SK-N-SH (cell line): ENCODE measurements around the gene UBAC2. TPM values are rescaled to one million over a fixed set of nuclear protein-coding genes. Genes with fewer than 3 reads are reported as not detected.

ENCODE experiments used
- CTCF ChIA-PET: fragments of 300-600, 350-600 bp; formaldehyde crosslinking; extraction: SDS; loops from one replicate; lab custom pipeline; 2021; lab: Yijun Ruan, JAX
- POLR2A ChIA-PET: fragments of 350-600 bp; sonication (Branson Sonifier 250); formaldehyde crosslinking; extraction: SDS; loops from one replicate; lab custom pipeline; 2020; ENCODE audit warnings: antibody characterized with exemption, inconsistent platforms; lab: Yijun Ruan, JAX
- DNase-seq: peaks from one replicate; pipeline ENCODE4 v3.0.0; 2012
- H2AFZ ChIP-seq: fragments of 200-600 bp; sonication (generic); 2 replicates; pipeline ENCODE4 v1.8.1; 2016; ENCODE audit warnings: antibody characterized with exemption, mild to moderate bottlenecking, low read depth
- H3F3A ChIP-seq: fragments of 200-600 bp; sonication (generic); replicated peaks from 2 replicates; pipeline ENCODE3; 2016; ENCODE audit warnings: antibody characterized with exemption, mild to moderate bottlenecking; ENCODE audit not compliant: insufficient read depth
- H3K27ac ChIP-seq, 2 experiments: fragments of 200-500 bp in 1 of 2; fragments of 200-600 bp in 1 of 2; sonication (Bioruptor generic) in 1 of 2; sonication (generic), shearing (Covaris generic) in 1 of 2; 2 replicates each; pipeline versions ENCODE4 v1.5.1 to v1.6.1; 2014 to 2016; ENCODE audit warnings: low read depth in 2 of 2, inconsistent platforms in 1 of 2, low read length in 1 of 2, mild to moderate bottlenecking in 1 of 2, mixed read lengths in 1 of 2
- H3K27me3 ChIP-seq: fragments of 200-600 bp; sonication (generic), shearing (Covaris generic); 2 replicates; pipeline ENCODE4 v1.6.1; 2016; ENCODE audit warnings: mixed run types; ENCODE audit not compliant: insufficient read depth
- H3K36me3 ChIP-seq, 2 experiments: fragments of 200-500 bp in 1 of 2; fragments of 200-600 bp in 1 of 2; sonication (Bioruptor generic) in 1 of 2; sonication (generic) in 1 of 2; replicated peaks in 1 of 2; 2 replicates each; pipeline versions ENCODE3 to v1.5.1; 2014 to 2016; ENCODE audit warnings: low read length in 1 of 2, mild to moderate bottlenecking in 1 of 2; ENCODE audit not compliant: insufficient read depth in 2 of 2, control insufficient read depth in 1 of 2
- H3K4me1 ChIP-seq, 2 experiments: fragments of 200-500 bp in 1 of 2; fragments of 200-600 bp in 1 of 2; sonication (Bioruptor generic) in 1 of 2; sonication (generic), shearing (Covaris generic) in 1 of 2; 2 replicates each; pipeline versions ENCODE4 v1.5.1 to v1.6.1; 2014 to 2016; ENCODE audit warnings: low read depth in 1 of 2, low read length in 1 of 2, mixed run types in 1 of 2; ENCODE audit not compliant: insufficient read depth in 2 of 2, control insufficient read depth in 1 of 2
- H3K4me2 ChIP-seq: fragments of 200-600 bp; sonication (generic), shearing (Covaris generic); 2 replicates; pipeline ENCODE4 v1.6.1; 2017; ENCODE audit warnings: mixed run types
- H3K4me3 ChIP-seq, 2 experiments: fragments of 200-500 bp in 1 of 2; fragments of 200-600 bp in 1 of 2; sonication (Bioruptor generic) in 1 of 2; sonication (generic), shearing (Covaris generic) in 1 of 2; 2 replicates each; pipeline versions ENCODE4 v1.5.1 to v1.8.1; 2014 to 2016; ENCODE audit warnings: low read depth in 2 of 2, inconsistent platforms in 1 of 2, low read length in 1 of 2, mild to moderate bottlenecking in 1 of 2, mixed read lengths in 1 of 2, moderate library complexity in 1 of 2
- H3K79me2 ChIP-seq: fragments of 200-600 bp; sonication (generic); 2 replicates; pipeline ENCODE4 v1.8.1; 2017; ENCODE audit warnings: mild to moderate bottlenecking; ENCODE audit not compliant: insufficient read depth
- H3K9ac ChIP-seq: fragments of 200-600 bp; sonication (generic); 2 replicates; pipeline ENCODE4 v1.6.1; 2017; ENCODE audit warnings: mixed run types
- H3K9me2 ChIP-seq: fragments of 200-600 bp; sonication (generic); 2 replicates; pipeline ENCODE4 v1.6.1; 2017; ENCODE audit warnings: mixed run types
- H3K9me3 ChIP-seq: fragments of 200-600 bp; sonication (generic); 2 replicates; pipeline ENCODE4 v1.6.1; 2017; ENCODE audit warnings: mixed run types, mild to moderate bottlenecking, moderate library complexity
- H4K20me1 ChIP-seq: fragments of 200-600 bp; sonication (generic); 2 replicates; pipeline ENCODE4 v1.6.1; 2017; ENCODE audit warnings: mild to moderate bottlenecking, mixed run types; ENCODE audit not compliant: insufficient read depth
- CHD2 ChIP-seq: fragments of 150-350 bp; IDR thresholded peaks from 2 replicates; pipeline ENCODE4 v1.6.1; 2018; ENCODE audit warnings: low read length; ENCODE audit not compliant: partially characterized antibody
- CTCF ChIP-seq: fragments of 200-600 bp; sonication (generic); IDR thresholded peaks from 2 replicates; pipeline ENCODE4 v1.6.1; 2017; ENCODE audit warnings: antibody characterized with exemption, mild to moderate bottlenecking, moderate library complexity
- EP300 ChIP-seq, 2 experiments: IDR thresholded peaks; 2 replicates each; pipeline versions ENCODE4 v1.4.0 to v1.6.1; 2012; ENCODE audit warnings: borderline replicate concordance in 1 of 2, low read depth in 1 of 2, low read length in 1 of 2
- EZH2phosphoT487 ChIP-seq: fragments of 200-600 bp; sonication (generic); IDR thresholded peaks from 2 replicates; pipeline ENCODE4 v1.6.1; 2017; ENCODE audit warnings: low read depth, mixed run types, mild to moderate bottlenecking, antibody characterized with exemption, moderate library complexity, borderline replicate concordance
- FOXM1 ChIP-seq: IDR thresholded peaks from 2 replicates; pipeline ENCODE4 v1.4.0; 2012; ENCODE audit warnings: low read depth, mild to moderate bottlenecking
- GABPA ChIP-seq: IDR thresholded peaks from 2 replicates; pipeline ENCODE4 v1.4.0; 2012; ENCODE audit warnings: low read depth, mild to moderate bottlenecking
- GATA2 ChIP-seq: sonication (generic); formaldehyde crosslinking; IDR thresholded peaks from 2 replicates; pipeline ENCODE4 v1.5.0; 2020; ENCODE audit warnings: mild to moderate bottlenecking, missing genetic modification reagents
- IRF3 ChIP-seq: fragments of 150-350 bp; IDR thresholded peaks from 2 replicates; pipeline ENCODE4 v1.6.1; 2016; ENCODE audit warnings: mild to moderate bottlenecking, low read depth, low read length
- JUND ChIP-seq: IDR thresholded peaks from 2 replicates; pipeline ENCODE4 v1.4.0; 2012
- MAX ChIP-seq: IDR thresholded peaks from 2 replicates; pipeline ENCODE4 v1.4.0; 2012; ENCODE audit warnings: low read depth
- MXI1 ChIP-seq: IDR thresholded peaks from 2 replicates; pipeline ENCODE4 v1.6.1; 2012; ENCODE audit warnings: mild to moderate bottlenecking, low read depth, low read length, improper control_type of control experiment
- NFIC ChIP-seq: IDR thresholded peaks from 2 replicates; pipeline ENCODE4 v1.4.0; 2012; ENCODE audit warnings: borderline replicate concordance
- NRF1 ChIP-seq: IDR thresholded peaks from 2 replicates; pipeline ENCODE4 v1.6.1; 2012; ENCODE audit warnings: low read depth, mild to moderate bottlenecking, low read length
- PBX3 ChIP-seq: IDR thresholded peaks from 2 replicates; pipeline ENCODE4; 2012
- RCOR1 ChIP-seq: fragments of 150-350 bp; IDR thresholded peaks from 2 replicates; pipeline ENCODE4 v1.6.1; 2017; ENCODE audit warnings: antibody characterized with exemption, low read length
- REST ChIP-seq: IDR thresholded peaks from 2 replicates; pipeline ENCODE4 v1.6.1; 2012; ENCODE audit warnings: mild to moderate bottlenecking, low read depth, low read length, moderate library complexity
- SIN3A ChIP-seq: IDR thresholded peaks from 2 replicates; pipeline ENCODE4 v1.6.1; 2012; ENCODE audit warnings: low read depth, mild to moderate bottlenecking, low read length, moderate library complexity, borderline replicate concordance
- TAF1 ChIP-seq: IDR thresholded peaks from 2 replicates; pipeline ENCODE4 v1.6.1; 2012; ENCODE audit warnings: low read depth, mild to moderate bottlenecking, low read length, moderate library complexity, borderline replicate concordance
- TCF12 ChIP-seq: IDR thresholded peaks from 2 replicates; pipeline ENCODE4 v1.4.0; 2012
- WGBS: methylation state at CpG from one replicate; pipeline ENCODE4 v1.1.6; 2017; ENCODE audit warnings: low lambda C conversion rate; 5-methylcytosine and 5-hydroxymethylcytosine counted together
- polyA plus RNA-seq, 3 experiments: library from polyadenylated mRNA; depleted of rRNA; stranded (reverse); fragments of >200 nt; gene quantifications; 2 replicates each; pipeline ENCODE4 v1.2.3, GENCODE V29; 2012

The UBAC2 gene
- polyA plus RNA-seq, 1 of the 3 experiments (the other 2 are of a cell fraction): 79.0 TPM

GRCh38 chr13:99270518-99270917 is 69.9 kb downstream of the UBAC2 start:
- ChIA-PET POLR2A (no interaction called here), CTCF (interaction anchor here (0.6 to 10.4 kb wide), 30 partner anchors 8 to 563 kb away, joined by 3 to 249 read pairs (median 6); partner anchors contain the start of gene UBAC2)
- Histone ChIP-seq H3K27ac (no peak overlapping the region), H3K9me2 (no peaks in the 10 kb centered on the region), H3F3A (peaks cover 3% of the 10 kb centered on the region), H4K20me1 (no peaks in the 10 kb centered on the region), H2AFZ (no peak overlapping the region), H3K4me2 (no peak overlapping the region), H3K9ac (no peak overlapping the region), H3K4me1 (no peaks in the 10 kb centered on the region), H3K4me3 (no peak overlapping the region), H3K79me2 (no peaks in the 10 kb centered on the region), H3K36me3 (peaks cover 0 to 6% of the 10 kb centered on the region in 2 experiments), H3K9me3 (no peaks in the 10 kb centered on the region), H3K27me3 (no peaks in the 10 kb centered on the region)
- TF ChIP-seq GATA2 (no peak), REST (no peak), CTCF (no peak), NFIC (no peak), NRF1 (no peak), TCF12 (no peak), IRF3 (no peak), JUND (no peak), MAX (no peak), EZH2phosphoT487 (no peak), MXI1 (no peak), FOXM1 (no peak), PBX3 (no peak), EP300 (IDR thresholded peaks at IDR 0.05; ENCODE audit: borderline replicate concordance in 1 of 2, low read depth in 1 of 2, low read length in 1 of 2) (no peak), SIN3A (no peak), CHD2 (no peak), RCOR1 (no peak), TAF1 (no peak), GABPA (no peak)
- 93% methylated on average over 2 of the region's 2 CpGs for WGBS
- no peak for DNase-seq
